HL-60/S4 treated with phorbol 12-myristate 13-acetate at 8.2 ng/mL for 4 days and 3 days (cell line): ENCODE measurements around the gene CNTNAP2.

Experiments
- in situ Hi-C: fragments of 300-500 bp; cut with MboI; formaldehyde crosslinking; loops from 2 replicates; pipeline ENCODE4 v1.15.0; 2022; ENCODE audit warnings: low sequenced_read_pairs

CNTNAP2 gene

GRCh38 chr7:147300293-147300692, 1183.7 kb downstream of the CNTNAP2 start:
- in situ Hi-C loops = no loop called here

- in situ Hi-C loops = no loop called here
Measured at GRCh38 chr7:147304376-147304775, 1187.8 kb downstream of the CNTNAP2 start.

- in situ Hi-C loops = no loop called here
Measured at GRCh38 chr7:147305827-147306226, 1189.2 kb downstream of the CNTNAP2 start.

GRCh38 chr7:147308539-147308938, 1191.9 kb downstream of the CNTNAP2 start:
- in situ Hi-C loops = no loop called here

- in situ Hi-C loops = no loop called here
Measured at GRCh38 chr7:147311336-147311735, 1194.7 kb downstream of the CNTNAP2 start.

- in situ Hi-C loops = no loop called here
Measured at GRCh38 chr7:147321504-147321903, 1204.9 kb downstream of the CNTNAP2 start.

- in situ Hi-C loops = no loop called here
Measured at GRCh38 chr7:147332988-147333387, 1216.4 kb downstream of the CNTNAP2 start.

- in situ Hi-C loops = no loop called here
Measured at GRCh38 chr7:147363101-147363500, 1246.5 kb downstream of the CNTNAP2 start.

- in situ Hi-C loops = no loop called here
Measured at GRCh38 chr7:147376192-147376591, 1259.6 kb downstream of the CNTNAP2 start.

GRCh38 chr7:147380926-147381325, 1264.3 kb downstream of the CNTNAP2 start:
- in situ Hi-C loops = no loop called here

GRCh38 chr7:147394329-147394728, 1277.7 kb downstream of the CNTNAP2 start:
- in situ Hi-C loops = no loop called here

GRCh38 chr7:147400221-147400689, 1283.7 kb downstream of the CNTNAP2 start:
- in situ Hi-C loops = no loop called here

- in situ Hi-C loops = no loop called here
Measured at GRCh38 chr7:147400925-147401324, 1284.3 kb downstream of the CNTNAP2 start.

- in situ Hi-C loops = no loop called here
Measured at GRCh38 chr7:147405621-147406020, 1289.0 kb downstream of the CNTNAP2 start.

- in situ Hi-C loops = no loop called here
Measured at GRCh38 chr7:147406521-147407135, 1290.0 kb downstream of the CNTNAP2 start.

- in situ Hi-C loops = no loop called here
Measured at GRCh38 chr7:147411096-147411495, 1294.5 kb downstream of the CNTNAP2 start.

GRCh38 chr7:147412109-147412508, 1295.5 kb downstream of the CNTNAP2 start:
- in situ Hi-C loops = no loop called here

- in situ Hi-C loops = no loop called here
Measured at GRCh38 chr7:147412782-147413556, 1296.4 kb downstream of the CNTNAP2 start.

- in situ Hi-C loops = no loop called here
Measured at GRCh38 chr7:147413557-147413870, 1296.9 kb downstream of the CNTNAP2 start.

- in situ Hi-C loops = no loop called here
Measured at GRCh38 chr7:147415991-147416390, 1299.4 kb downstream of the CNTNAP2 start.

GRCh38 chr7:147418966-147419365, 1302.4 kb downstream of the CNTNAP2 start:
- in situ Hi-C loops = no loop called here

- in situ Hi-C loops = no loop called here
Measured at GRCh38 chr7:147423875-147424274, 1307.3 kb downstream of the CNTNAP2 start.
